OCI-LY1 (cell line): Measurements from ENCODE around the gene FHIP1A.
A peak's percentile ranks its signal among the peaks of the same experiment; 100 is the strongest.

Source experiments
- H2AFZ ChIP-seq: fragments of 200-600 bp; sonication (generic), shearing (Covaris generic); 2 replicates; pipeline ENCODE4 v1.6.0; 2014; ENCODE audit warnings: antibody characterized with exemption, mild to moderate bottlenecking, low read length
- H3F3A ChIP-seq: fragments of 200-600 bp; sonication (generic), shearing (Covaris generic); 2 replicates; pipeline ENCODE4 v1.6.0; 2014; ENCODE audit warnings: mild to moderate bottlenecking, antibody characterized with exemption, low read length, moderate library complexity; ENCODE audit not compliant: insufficient read depth
- H3K27ac ChIP-seq: fragments of 200-600 bp; sonication (generic); 2 replicates; pipeline ENCODE4 v1.5.1; 2014; ENCODE audit warnings: low read length, mixed run types, mild to moderate bottlenecking, low read depth; ENCODE audit not compliant: poor library complexity, severe bottlenecking
- H3K27me3 ChIP-seq: fragments of 200-600 bp; sonication (generic); 2 replicates; pipeline ENCODE4 v1.6.0; 2014; ENCODE audit warnings: antibody characterized with exemption, mild to moderate bottlenecking, low read length, moderate library complexity; ENCODE audit not compliant: insufficient read depth
- H3K36me3 ChIP-seq: fragments of 200-600 bp; sonication (generic); 2 replicates; pipeline ENCODE4 v1.6.1; 2014; ENCODE audit warnings: mild to moderate bottlenecking, antibody characterized with exemption, low read length, moderate library complexity, mixed read lengths; ENCODE audit not compliant: insufficient read depth
- H3K4me1 ChIP-seq: fragments of 200-600 bp; sonication (generic); 2 replicates; pipeline ENCODE4 v1.5.1; 2014; ENCODE audit warnings: mild to moderate bottlenecking, low read length, moderate library complexity; ENCODE audit not compliant: insufficient read depth, severe bottlenecking
- H3K4me2 ChIP-seq: fragments of 200-600 bp; sonication (generic), shearing (Covaris generic); 2 replicates; pipeline ENCODE4 v1.6.1; 2014; ENCODE audit warnings: low read length
- H3K4me3 ChIP-seq: fragments of 200-600 bp; sonication (generic); 2 replicates; pipeline ENCODE4 v1.5.1; 2014; ENCODE audit warnings: low read length, low read depth, mild to moderate bottlenecking, mixed read lengths; ENCODE audit not compliant: poor library complexity, severe bottlenecking
- H3K79me2 ChIP-seq: fragments of 200-600 bp; shearing (Covaris generic); 2 replicates; pipeline ENCODE4 v1.6.1; 2016; ENCODE audit warnings: mixed run types, low read length, mixed read lengths; ENCODE audit not compliant: insufficient read depth
- H3K9ac ChIP-seq: fragments of 200-600 bp; sonication (generic), shearing (Covaris generic); 2 replicates; pipeline ENCODE4 v1.6.1; 2014; ENCODE audit warnings: mild to moderate bottlenecking, low read length, mixed read lengths
- H3K9me2 ChIP-seq: fragments of 200-600 bp; sonication (generic), shearing (Covaris generic); 2 replicates; pipeline ENCODE4 v1.6.1; 2014; ENCODE audit warnings: low read depth, mild to moderate bottlenecking, low read length, mixed read lengths
- H3K9me3 ChIP-seq: fragments of 200-600 bp; shearing (Covaris generic); 2 replicates; pipeline ENCODE4 v1.6.1; 2014; ENCODE audit warnings: low read length, mixed read lengths
- H4K20me1 ChIP-seq: fragments of 200-600 bp; sonication (generic), shearing (Covaris generic); 2 replicates; pipeline ENCODE4 v1.6.0; 2016; ENCODE audit warnings: mild to moderate bottlenecking, low read length; ENCODE audit not compliant: insufficient read depth
- CTCF ChIP-seq: fragments of 200-600 bp; sonication (generic), shearing (Covaris generic); IDR thresholded peaks from 2 replicates; pipeline ENCODE4 v1.5.1; 2017; ENCODE audit warnings: mild to moderate bottlenecking, antibody characterized with exemption, low read length, moderate library complexity, mixed read lengths
- EZH2 ChIP-seq: fragments of 200-600 bp; sonication (generic), shearing (Covaris generic); IDR thresholded peaks from 2 replicates; pipeline ENCODE4 v1.8.0; 2017; ENCODE audit warnings: borderline replicate concordance, mixed run types, mild to moderate bottlenecking, antibody characterized with exemption, low read length, moderate library complexity, mixed read lengths

The FHIP1A gene

GRCh38 chr4:151407018-151407417, 2.0 kb upstream of the FHIP1A start:
- H3K27ac ChIP-seq: no peak overlapping the region
- no peak overlapping the region for H3K4me2 ChIP-seq
- H3K4me1 ChIP-seq: peaks cover 14% of the 10 kb centered on the region
- H3K9me3 ChIP-seq: no peaks in the 10 kb centered on the region
- no peaks in the 10 kb centered on the region for H3K36me3 ChIP-seq
- no peaks in the 10 kb centered on the region for H3K9me2 ChIP-seq
- no peaks in the 10 kb centered on the region for H3F3A ChIP-seq
- H4K20me1 ChIP-seq: no peaks in the 10 kb centered on the region
- TF ChIP-seq CTCF: no peak
- TF ChIP-seq EZH2: no peak
- no peaks in the 10 kb centered on the region for H3K27me3 ChIP-seq
- H3K9ac ChIP-seq: no peak overlapping the region
- no peak overlapping the region for H2AFZ ChIP-seq
- H3K79me2 ChIP-seq: no peaks in the 10 kb centered on the region
- no peak overlapping the region for H3K4me3 ChIP-seq

- H3K36me3 ChIP-seq: no peaks in the 10 kb centered on the region
- peak overlapping the region; percentile 82 for H3K4me2 ChIP-seq
- H3K27me3 ChIP-seq: no peaks in the 10 kb centered on the region
- peak overlapping the region; percentile 64 for H2AFZ ChIP-seq
- TF ChIP-seq EZH2 (no peak), CTCF (no peak)
- no peaks in the 10 kb centered on the region for H3K79me2 ChIP-seq
- H3K9me2 ChIP-seq: no peaks in the 10 kb centered on the region
- H4K20me1 ChIP-seq: no peaks in the 10 kb centered on the region
- peaks cover 14% of the 10 kb centered on the region for H3K4me1 ChIP-seq
- no peaks in the 10 kb centered on the region for H3K9me3 ChIP-seq
- H3F3A ChIP-seq: no peaks in the 10 kb centered on the region
- H3K9ac ChIP-seq: peak overlapping the region; percentile 77
- H3K4me3 ChIP-seq: peak overlapping the region; percentile 65
- peak overlapping the region; percentile 55 for H3K27ac ChIP-seq
Observed at GRCh38 chr4:151407466-151408379, 1.3 kb upstream of the FHIP1A start.

GRCh38 chr4:151408380-151408629, 671 bp upstream of the FHIP1A start:
- Histone ChIP-seq H3K9me2 (no peaks in the 10 kb centered on the region), H3K4me2 (peak overlapping the region; percentile 82), H3K4me3 (peak overlapping the region; percentile 65), H3K36me3 (no peaks in the 10 kb centered on the region), H3K27ac (peak overlapping the region; percentile 55), H4K20me1 (no peaks in the 10 kb centered on the region), H3K4me1 (peaks cover 14% of the 10 kb centered on the region), H3K79me2 (no peaks in the 10 kb centered on the region), H3K27me3 (no peaks in the 10 kb centered on the region), H3K9me3 (no peaks in the 10 kb centered on the region), H2AFZ (peak overlapping the region; percentile 64), H3K9ac (peak overlapping the region; percentile 77), H3F3A (no peaks in the 10 kb centered on the region)
- TF ChIP-seq CTCF: no peak
- no peak for TF ChIP-seq EZH2
